Stimulated activated naive CD4-positive, alpha-beta T cell (primary cell): ENCODE measurements around the gene CHPF.

Experiments
- DNase-seq, 6 experiments: peaks; one replicate each; lab custom pipeline; 2025; lab: John Stamatoyannopoulos, UW

Gene CHPF

GRCh38 chr2:219543596-219544358 is at the start of gene CHPF, which contains the start of gene TMEM198:
TSS of gene CHPF (minus strand) at chr2:219543809. CDS start at chr2:219543538, 271 bp downstream.
TSS of gene TMEM198 (plus strand) at chr2:219544028. CDS start at chr2:219544728, 700 bp downstream.
- peak; percentile 80 to 94 (median 88) for DNase-seq

- no peak for DNase-seq
These were observed 49.5 kb upstream of the CHPF start for GRCh38 chr2:219593154-219593553.

GRCh38 chr2:219592736-219593135 is 49.1 kb upstream of the CHPF start:
- no peak for DNase-seq

- DNase-seq: no peak
These were observed 47.5 kb upstream of the CHPF start for GRCh38 chr2:219591091-219591490.

- DNase-seq: no peak
These were observed 37.7 kb upstream of the CHPF start for GRCh38 chr2:219581346-219581745.

GRCh38 chr2:219578811-219579613 is 35.4 kb upstream of the CHPF start:
- no peak for DNase-seq

- no peak for DNase-seq
These were observed 33.1 kb upstream of the CHPF start for GRCh38 chr2:219576505-219577388.

GRCh38 chr2:219575566-219576504 is 32.2 kb upstream of the CHPF start:
- DNase-seq: no peak

- DNase-seq: no peak
These were observed 31.1 kb upstream of the CHPF start for GRCh38 chr2:219574484-219575311.

GRCh38 chr2:219573166-219573565 is 29.6 kb upstream of the CHPF start:
- DNase-seq: no peak

GRCh38 chr2:219572237-219573001 is 28.8 kb upstream of the CHPF start, which contains the start of gene INHA:
TSS of gene INHA (plus strand) at chr2:219572310. CDS start at chr2:219572375, 65 bp downstream.
- DNase-seq: no peak

- no peak for DNase-seq
These were observed 28.0 kb upstream of the CHPF start, which contains the start of gene OBSL1 for GRCh38 chr2:219571311-219572236. TSS of gene OBSL1 (minus strand) at chr2:219571539. CDS start at chr2:219571232, 307 bp downstream.

GRCh38 chr2:219570924-219571310 is 27.3 kb upstream of the CHPF start:
- peak in 1 of 6 experiments; percentile 10 for DNase-seq

- DNase-seq: no peak
These were observed 26.8 kb upstream of the CHPF start for GRCh38 chr2:219570194-219570923.

GRCh38 chr2:219569635-219570034 is 26.0 kb upstream of the CHPF start:
- no peak for DNase-seq

- no peak for DNase-seq
These were observed 25.4 kb upstream of the CHPF start for GRCh38 chr2:219569041-219569440.

GRCh38 chr2:219567791-219568361 is 24.3 kb upstream of the CHPF start:
- DNase-seq: no peak
